ENCODE measurements around the gene TBC1D25.

GRCh38 chrX:48521353-48522243, 17.9 kb upstream of the TBC1D25 start, which contains the start of gene EBP:
- TF ChIP-seq, protein P1, sequence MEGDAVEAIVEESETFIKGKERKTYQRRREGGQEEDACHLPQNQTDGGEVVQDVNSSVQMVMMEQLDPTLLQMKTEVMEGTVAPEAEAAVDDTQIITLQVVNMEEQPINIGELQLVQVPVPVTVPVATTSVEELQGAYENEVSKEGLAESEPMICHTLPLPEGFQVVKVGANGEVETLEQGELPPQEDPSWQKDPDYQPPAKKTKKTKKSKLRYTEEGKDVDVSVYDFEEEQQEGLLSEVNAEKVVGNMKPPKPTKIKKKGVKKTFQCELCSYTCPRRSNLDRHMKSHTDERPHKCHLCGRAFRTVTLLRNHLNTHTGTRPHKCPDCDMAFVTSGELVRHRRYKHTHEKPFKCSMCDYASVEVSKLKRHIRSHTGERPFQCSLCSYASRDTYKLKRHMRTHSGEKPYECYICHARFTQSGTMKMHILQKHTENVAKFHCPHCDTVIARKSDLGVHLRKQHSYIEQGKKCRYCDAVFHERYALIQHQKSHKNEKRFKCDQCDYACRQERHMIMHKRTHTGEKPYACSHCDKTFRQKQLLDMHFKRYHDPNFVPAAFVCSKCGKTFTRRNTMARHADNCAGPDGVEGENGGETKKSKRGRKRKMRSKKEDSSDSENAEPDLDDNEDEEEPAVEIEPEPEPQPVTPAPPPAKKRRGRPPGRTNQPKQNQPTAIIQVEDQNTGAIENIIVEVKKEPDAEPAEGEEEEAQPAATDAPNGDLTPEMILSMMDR (IDR thresholded peaks at IDR 0.05; ENCODE audit: borderline replicate concordance, extremely low read depth, low read length, poor library complexity, severe bottlenecking): no peak
- TF ChIP-seq EZH2 (IDR thresholded peaks at IDR 0.05; ENCODE audit: borderline replicate concordance, low read depth, low read length, severe bottlenecking): no peak
